ENCODE results near the gene NMU. TPM values are rescaled to one million over a fixed set of nuclear protein-coding genes. Genes with fewer than 3 reads are reported as not detected.

Gene NMU
- total and polyA plus RNA-seq, 2 experiments from 2014 or later = 40.2 to 96.3 TPM

DNA sequence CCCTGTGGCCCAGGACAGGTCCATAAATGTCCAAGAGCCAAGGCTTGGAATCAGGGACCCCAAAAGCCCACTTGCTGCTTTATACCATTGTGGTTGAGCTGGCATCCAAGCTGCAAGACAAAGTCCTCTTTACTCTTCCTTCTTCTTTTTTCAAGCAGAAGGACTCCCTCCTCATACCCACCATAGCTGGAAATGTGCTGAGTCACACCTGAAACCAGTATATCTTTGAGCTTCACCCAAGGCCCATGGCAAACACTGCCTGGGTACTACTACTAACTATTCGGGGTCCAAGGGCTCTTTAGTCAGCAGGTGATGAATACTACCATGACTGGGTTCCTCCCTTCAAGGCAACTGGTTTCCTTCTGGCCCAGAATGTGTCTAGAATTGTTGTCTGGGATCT, 37.3 kb upstream of the NMU start (continued):
- TF ChIP-seq, protein P1, sequence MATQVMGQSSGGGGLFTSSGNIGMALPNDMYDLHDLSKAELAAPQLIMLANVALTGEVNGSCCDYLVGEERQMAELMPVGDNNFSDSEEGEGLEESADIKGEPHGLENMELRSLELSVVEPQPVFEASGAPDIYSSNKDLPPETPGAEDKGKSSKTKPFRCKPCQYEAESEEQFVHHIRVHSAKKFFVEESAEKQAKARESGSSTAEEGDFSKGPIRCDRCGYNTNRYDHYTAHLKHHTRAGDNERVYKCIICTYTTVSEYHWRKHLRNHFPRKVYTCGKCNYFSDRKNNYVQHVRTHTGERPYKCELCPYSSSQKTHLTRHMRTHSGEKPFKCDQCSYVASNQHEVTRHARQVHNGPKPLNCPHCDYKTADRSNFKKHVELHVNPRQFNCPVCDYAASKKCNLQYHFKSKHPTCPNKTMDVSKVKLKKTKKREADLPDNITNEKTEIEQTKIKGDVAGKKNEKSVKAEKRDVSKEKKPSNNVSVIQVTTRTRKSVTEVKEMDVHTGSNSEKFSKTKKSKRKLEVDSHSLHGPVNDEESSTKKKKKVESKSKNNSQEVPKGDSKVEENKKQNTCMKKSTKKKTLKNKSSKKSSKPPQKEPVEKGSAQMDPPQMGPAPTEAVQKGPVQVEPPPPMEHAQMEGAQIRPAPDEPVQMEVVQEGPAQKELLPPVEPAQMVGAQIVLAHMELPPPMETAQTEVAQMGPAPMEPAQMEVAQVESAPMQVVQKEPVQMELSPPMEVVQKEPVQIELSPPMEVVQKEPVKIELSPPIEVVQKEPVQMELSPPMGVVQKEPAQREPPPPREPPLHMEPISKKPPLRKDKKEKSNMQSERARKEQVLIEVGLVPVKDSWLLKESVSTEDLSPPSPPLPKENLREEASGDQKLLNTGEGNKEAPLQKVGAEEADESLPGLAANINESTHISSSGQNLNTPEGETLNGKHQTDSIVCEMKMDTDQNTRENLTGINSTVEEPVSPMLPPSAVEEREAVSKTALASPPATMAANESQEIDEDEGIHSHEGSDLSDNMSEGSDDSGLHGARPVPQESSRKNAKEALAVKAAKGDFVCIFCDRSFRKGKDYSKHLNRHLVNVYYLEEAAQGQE (IDR thresholded peaks at IDR 0.05; ENCODE audit: unreplicated experiment) = no peak

DNA sequence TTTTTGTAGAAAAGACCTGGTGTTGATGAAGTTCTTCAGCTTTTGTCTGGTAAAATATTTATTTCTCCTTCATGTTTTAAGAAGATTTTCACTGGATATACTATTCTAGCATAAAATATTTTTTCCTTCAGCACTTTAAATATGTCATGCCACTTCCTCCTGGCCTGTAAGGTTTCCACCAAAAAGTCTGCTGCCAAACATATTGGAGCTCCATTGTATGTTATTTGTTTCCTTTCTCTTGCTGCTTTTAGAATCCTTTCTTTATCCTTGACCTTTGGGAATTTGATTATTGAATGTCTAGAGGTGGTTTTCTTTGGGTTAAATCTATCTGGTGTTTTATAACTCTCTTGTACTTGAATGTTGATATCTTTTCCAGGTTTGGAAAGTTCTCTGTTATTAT, 35.6 kb upstream of the NMU start:
- Mint-ChIP-seq H3K27ac (no peak overlapping the region), H3K27me3 (ENCODE audit: insufficient read depth, low read depth, poor library complexity) (peaks cover 11% of the 10 kb centered on the region), H3K4me3 (no peak overlapping the region), H3K36me3 (ENCODE audit: low read depth) (peaks cover 2% of the 10 kb centered on the region; the same call in 1 of the 3 replicates), H3K9me3 (no peaks in the 10 kb centered on the region; the same call in 2 of the 3 replicates), H3K4me1 (peaks cover 23% of the 10 kb centered on the region)
- Histone ChIP-seq H3K4me2 (no peak overlapping the region), H3F3A (replicated peaks; ENCODE audit: low read depth) (no peaks in the 10 kb centered on the region), H3K36me3 (ENCODE audit: insufficient read depth) (no peaks in the 10 kb centered on the region), H3K27ac (ENCODE audit: low read depth) (no peak overlapping the region), H3K27me3 (ENCODE audit: insufficient read depth) (no peaks in the 10 kb centered on the region), H3K4me3 (no peak overlapping the region), H3K4me1 (ENCODE audit: insufficient read depth) (peaks cover 17% of the 10 kb centered on the region), H3K9me2 (ENCODE audit: insufficient read depth) (peaks cover 16% of the 10 kb centered on the region), H2AFZ (no peak overlapping the region), H4K20me1 (replicated peaks; ENCODE audit: insufficient read depth) (no peaks in the 10 kb centered on the region), H3K79me2 (replicated peaks; ENCODE audit: insufficient read depth) (no peaks in the 10 kb centered on the region)
- DNase-seq (ENCODE audit: low spot score) = no peak
- no peak for ATAC-seq
- TF ChIP-seq, protein P1 (IDR thresholded peaks at IDR 0.05; ENCODE audit: unreplicated experiment) = no peak
- TF ChIP-seq EZH2phosphoT487 (IDR thresholded peaks at IDR 0.05; ENCODE audit: unreplicated experiment) = no peak
- no peak for TF ChIP-seq ETS1 (IDR thresholded peaks at IDR 0.05)

GRCh38 chr4:55670695-55671094, 34.6 kb upstream of the NMU start:
- Histone ChIP-seq H3K79me2 (replicated peaks; ENCODE audit: insufficient read depth) (no peaks in the 10 kb centered on the region), H3F3A (replicated peaks; ENCODE audit: low read depth) (no peaks in the 10 kb centered on the region), H4K20me1 (replicated peaks; ENCODE audit: insufficient read depth) (no peaks in the 10 kb centered on the region), H3K36me3 (ENCODE audit: insufficient read depth) (no peaks in the 10 kb centered on the region), H2AFZ (no peak overlapping the region), H3K4me1 (ENCODE audit: insufficient read depth) (peaks cover 17% of the 10 kb centered on the region), H3K9me2 (ENCODE audit: insufficient read depth) (peaks cover 16% of the 10 kb centered on the region), H3K27me3 (ENCODE audit: insufficient read depth) (no peaks in the 10 kb centered on the region), H3K4me3 (no peak overlapping the region), H3K4me2 (no peak overlapping the region), H3K27ac (ENCODE audit: low read depth) (no peak overlapping the region)
- Mint-ChIP-seq H3K36me3 (ENCODE audit: low read depth) (peaks cover 2% of the 10 kb centered on the region; the same call in 1 of the 3 replicates), H3K27me3 (ENCODE audit: insufficient read depth, low read depth, poor library complexity) (peaks cover 11% of the 10 kb centered on the region), H3K9me3 (no peaks in the 10 kb centered on the region; the same call in 2 of the 3 replicates), H3K4me3 (no peak overlapping the region), H3K27ac (no peak overlapping the region), H3K4me1 (peaks cover 22% of the 10 kb centered on the region)
- TF ChIP-seq ZNF462 (CRISPR knock-in tag; IDR thresholded peaks at IDR 0.05) (no peak), STAT1 (IDR thresholded peaks at IDR 0.05; ENCODE audit: unreplicated experiment) (no peak)
- no peak for ATAC-seq
- DNase-seq (ENCODE audit: low spot score) = no peak

Data from GM23338 (cell line).